MCF 10A (cell line): ENCODE data around the gene FBXO36. TPM values are rescaled to one million over a fixed set of nuclear protein-coding genes. Genes with fewer than 3 reads are reported as not detected.
A peak's percentile ranks its signal among the peaks of the same experiment; 100 is the strongest.

Experiments
- BruUV-seq: library from RNA; stranded (reverse); fragments of 400-500 nt; replicated peaks from 2 replicates; lab custom pipeline; 2021; lab: Mats Ljungman, UMichigan
- CTCF ChIA-PET: fragments of 300-600 bp; sonication (Branson Sonifier 250); formaldehyde crosslinking; extraction: SDS; loops from one replicate; lab custom pipeline; 2021; ENCODE audit warnings: antibody characterized with exemption, inconsistent platforms; lab: Yijun Ruan, JAX
- POLR2A ChIA-PET: fragments of 300-600, 350-650 bp; sonication (Branson Sonifier 250); formaldehyde crosslinking; extraction: SDS; loops from one replicate; lab custom pipeline; 2020; ENCODE audit warnings: antibody characterized with exemption, inconsistent platforms; lab: Yijun Ruan, JAX
- DNase-seq: peaks from one replicate; pipeline ENCODE4 v3.0.0-alpha.2; 2018; ENCODE audit not compliant: unreplicated experiment
- H3K27ac Mint-ChIP-seq: one replicate; pipeline ENCODE4 v1.8.0; 2022; ENCODE audit warnings: mild to moderate bottlenecking, low read depth, mixed read lengths; ENCODE audit not compliant: unreplicated experiment
- H3K27me3 Mint-ChIP-seq: one replicate; pipeline ENCODE4 v1.8.0; 2022; ENCODE audit warnings: mixed read lengths; ENCODE audit not compliant: insufficient read depth, unreplicated experiment
- H3K36me3 Mint-ChIP-seq: one replicate; pipeline ENCODE4 v1.8.0; 2022; ENCODE audit warnings: mild to moderate bottlenecking, moderate library complexity, mixed read lengths; ENCODE audit not compliant: insufficient read depth, unreplicated experiment
- H3K4me1 Mint-ChIP-seq: one replicate; pipeline ENCODE4 v1.8.0; 2022; ENCODE audit warnings: mixed read lengths; ENCODE audit not compliant: insufficient read depth, unreplicated experiment
- H3K4me3 Mint-ChIP-seq: one replicate; pipeline ENCODE4 v1.8.0; 2022; ENCODE audit warnings: mild to moderate bottlenecking, moderate library complexity, mixed read lengths; ENCODE audit not compliant: unreplicated experiment
- H3K9me3 Mint-ChIP-seq: one replicate; pipeline ENCODE4 v1.8.0; 2022; ENCODE audit warnings: mixed read lengths; ENCODE audit not compliant: unreplicated experiment
- CTCF ChIP-seq: fragments of 200-600 bp; IDR thresholded peaks from one replicate; pipeline ENCODE4 v1.8.0; 2022; ENCODE audit warnings: antibody characterized with exemption, mild to moderate bottlenecking; ENCODE audit not compliant: unreplicated experiment
- intact Hi-C: fragments of 100-400 bp; cut with micrococcal nuclease; formaldehyde crosslinking; loops from 2 replicates; pipeline ENCODE4 v1.14.1; 2022
- total RNA-seq: library from RNA; stranded (reverse); gene quantifications from 2 replicates; pipeline ENCODE4 v1.2.3, GENCODE V29; 2022

FBXO36 gene
- total RNA-seq, 1 experiment from 2014 or later, result 2.2 TPM

- intact Hi-C loops, result loop anchor here (1.0 kb wide), 1 partner anchor 109 kb away; no protein-coding TSS in a partner anchor
Measured at GRCh38 chr2:229910147-229910831, 12.0 kb upstream of the FBXO36 start.

GRCh38 chr2:229910832-229911412 is 11.4 kb upstream of the FBXO36 start:
- intact Hi-C loops, result loop anchor here (1.0 kb wide), 1 partner anchor 110 kb away; no protein-coding TSS in a partner anchor
- BruUV-seq, result no TSS peak
- no peaks in the 10 kb centered on the region for H3K9me3 Mint-ChIP-seq
- H3K4me1 Mint-ChIP-seq, result peaks cover 27% of the 10 kb centered on the region
- DNase-seq, result peak; percentile 46
- ChIA-PET POLR2A (interaction anchor here (0.5 to 4.6 kb wide), 9 partner anchors 8 to 563 kb away, joined by 3 to 54 read pairs (median 4); partner anchors contain the start of genes FBXO36 and TRIP12), CTCF (interaction anchor here (0.6 to 1.9 kb wide), 8 partner anchors 10 to 130 kb away, joined by 3 to 13 read pairs (median 5); partner anchors contain the start of genes FBXO36 and TRIP12)
- no peaks in the 10 kb centered on the region for H3K27me3 Mint-ChIP-seq
- TF ChIP-seq CTCF, result peak; percentile 21
- H3K4me3 Mint-ChIP-seq, result no peak overlapping the region
- no peak overlapping the region for H3K27ac Mint-ChIP-seq
- peaks cover 27% of the 10 kb centered on the region for H3K36me3 Mint-ChIP-seq

More at GRCh38 chr2:229910147-229910831, 12.0 kb upstream of the FBXO36 start:
- BruUV-seq, result no TSS peak
- POLR2A ChIA-PET, result interaction anchor here (0.7 to 4.6 kb wide), 7 partner anchors 9 to 63 kb away, joined by 3 to 54 read pairs (median 5); partner anchors contain the start of genes FBXO36 and TRIP12
- no peak overlapping the region for H3K4me3 Mint-ChIP-seq
- peaks cover 27% of the 10 kb centered on the region for H3K36me3 Mint-ChIP-seq
- no peaks in the 10 kb centered on the region for H3K27me3 Mint-ChIP-seq
- no peaks in the 10 kb centered on the region for H3K9me3 Mint-ChIP-seq
- peaks cover 27% of the 10 kb centered on the region for H3K4me1 Mint-ChIP-seq
- H3K27ac Mint-ChIP-seq, result no peak overlapping the region
- CTCF ChIA-PET, result interaction anchor here (0.7 to 1.9 kb wide), 6 partner anchors 10 to 129 kb away, joined by 3 to 13 read pairs (median 4); partner anchors contain the start of genes FBXO36 and TRIP12
- no peak for TF ChIP-seq CTCF
- DNase-seq, result no peak

- Mint-ChIP-seq H3K36me3 (peaks cover 20% of the 10 kb centered on the region), H3K27ac (peak overlapping the region; percentile 25), H3K4me1 (peaks cover 35% of the 10 kb centered on the region), H3K27me3 (no peaks in the 10 kb centered on the region), H3K9me3 (no peaks in the 10 kb centered on the region), H3K4me3 (no peak overlapping the region)
- intact Hi-C loops, result no loop called here
- ChIA-PET POLR2A (no interaction called here), CTCF (no interaction called here)
- no peak for TF ChIP-seq CTCF
- no TSS peak for BruUV-seq
- DNase-seq, result no peak
Measured at GRCh38 chr2:229914171-229914570, 8.1 kb upstream of the FBXO36 start.

GRCh38 chr2:229917793-229918192 is 4.5 kb upstream of the FBXO36 start:
- Mint-ChIP-seq H3K9me3 (no peaks in the 10 kb centered on the region), H3K4me3 (no peak overlapping the region), H3K4me1 (peaks cover 29% of the 10 kb centered on the region), H3K27ac (no peak overlapping the region), H3K27me3 (no peaks in the 10 kb centered on the region), H3K36me3 (peaks cover 32% of the 10 kb centered on the region)
- BruUV-seq, result no TSS peak
- DNase-seq, result no peak
- intact Hi-C loops, result no loop called here
- ChIA-PET CTCF (no interaction called here), POLR2A (no interaction called here)
- no peak for TF ChIP-seq CTCF
